Activated CD8-positive, alpha-beta memory T cell treated with anti-CD3 and anti-CD28 coated beads, Interleukin-2, amount 50 U/mL, for 24 hours (primary cell): ENCODE data around the gene ATP6AP2.
"Not testable (repeated sequence)": the region's sequence is repeated elsewhere in the genome, so short reads cannot be mapped to it uniquely, and the experiment has no call there.

Experiments used
- DNase-seq: peaks from one replicate; pipeline ENCODE4 v3.0.0-alpha.2; 2020; ENCODE audit errors: extremely low read depth

The ATP6AP2 gene, protein sequence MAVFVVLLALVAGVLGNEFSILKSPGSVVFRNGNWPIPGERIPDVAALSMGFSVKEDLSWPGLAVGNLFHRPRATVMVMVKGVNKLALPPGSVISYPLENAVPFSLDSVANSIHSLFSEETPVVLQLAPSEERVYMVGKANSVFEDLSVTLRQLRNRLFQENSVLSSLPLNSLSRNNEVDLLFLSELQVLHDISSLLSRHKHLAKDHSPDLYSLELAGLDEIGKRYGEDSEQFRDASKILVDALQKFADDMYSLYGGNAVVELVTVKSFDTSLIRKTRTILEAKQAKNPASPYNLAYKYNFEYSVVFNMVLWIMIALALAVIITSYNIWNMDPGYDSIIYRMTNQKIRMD

DNA sequence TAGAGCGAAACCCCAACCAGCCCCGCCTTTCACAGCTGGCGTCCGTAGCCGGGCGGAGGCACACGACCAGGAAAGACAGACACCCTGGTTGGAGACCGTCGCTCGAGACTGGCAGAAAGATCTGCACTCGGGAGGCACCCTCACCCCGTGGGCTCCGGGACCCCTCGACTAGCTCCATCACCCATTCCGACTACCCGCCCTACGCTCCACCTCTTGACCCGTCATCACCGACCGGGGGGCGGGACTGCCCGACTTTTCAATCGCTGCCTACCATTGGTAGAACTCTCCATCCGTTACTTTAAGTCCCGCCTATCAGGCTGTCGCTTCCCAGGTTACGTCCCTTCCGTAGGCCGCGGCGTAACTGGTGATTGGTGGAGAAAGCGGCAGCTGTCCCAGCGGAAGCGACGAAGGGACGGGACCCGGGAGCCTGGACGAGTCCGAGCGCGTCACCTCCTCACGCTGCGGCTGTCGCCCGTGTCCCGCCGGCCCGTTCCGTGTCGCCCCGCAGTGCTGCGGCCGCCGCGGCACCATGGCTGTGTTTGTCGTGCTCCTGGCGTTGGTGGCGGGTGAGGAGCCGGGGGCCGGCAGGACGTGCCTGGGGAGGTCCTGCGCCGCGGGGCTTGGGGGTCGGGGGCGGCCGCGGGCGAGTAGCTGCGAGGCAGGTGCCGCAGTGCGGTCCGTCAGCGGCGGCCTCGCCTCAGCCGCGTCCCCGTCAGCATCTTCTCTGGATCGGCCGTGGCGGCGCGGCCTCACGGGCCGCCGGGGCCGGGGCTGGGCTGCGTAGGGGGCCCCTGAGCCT, at the start of gene ATP6AP2:
Gene ATP6AP2 (plus strand): TSS at position 434 of the 799 bp plus-strand sequence. CDS start 96 bp downstream, at position 530.
- peak; percentile 75 for DNase-seq

DNA sequence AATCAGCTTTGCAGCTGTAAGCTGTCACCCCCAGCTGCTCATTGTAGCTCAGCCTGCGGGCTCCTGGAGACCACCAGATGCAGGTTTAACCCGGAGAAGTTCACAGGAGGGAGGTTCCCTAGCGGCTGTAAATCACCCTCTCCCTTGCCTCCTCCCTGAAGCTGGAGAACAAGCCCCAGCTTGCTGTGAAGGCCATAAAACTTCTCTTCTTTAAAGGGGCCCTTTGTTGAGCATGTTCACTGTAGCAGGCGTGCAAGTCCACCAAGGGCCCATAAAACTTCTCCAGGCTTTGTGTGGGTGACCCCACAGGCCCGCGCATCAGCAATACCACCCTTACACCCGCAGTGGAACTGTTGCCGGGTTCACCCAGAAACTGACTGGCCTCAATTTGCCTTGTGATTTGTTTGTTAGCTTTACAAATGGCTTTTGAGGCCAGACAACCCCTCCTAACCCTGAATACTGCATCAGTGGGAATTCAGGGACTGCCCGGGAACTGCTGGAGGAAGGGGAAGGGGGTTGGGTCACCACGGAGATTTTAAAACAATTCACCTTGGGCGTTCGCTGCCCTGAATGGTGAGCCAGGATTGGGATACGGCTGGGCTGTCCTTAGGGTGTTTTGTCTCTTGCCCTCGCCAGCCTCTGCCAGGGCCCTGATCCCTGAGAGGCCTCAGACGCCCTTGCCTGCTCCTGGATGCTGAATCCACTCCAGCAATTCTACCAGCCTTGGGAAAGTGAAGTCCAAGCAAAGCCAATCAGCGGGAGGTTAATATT, 49.5 kb upstream of the ATP6AP2 start:
- DNase-seq = no peak

DNA sequence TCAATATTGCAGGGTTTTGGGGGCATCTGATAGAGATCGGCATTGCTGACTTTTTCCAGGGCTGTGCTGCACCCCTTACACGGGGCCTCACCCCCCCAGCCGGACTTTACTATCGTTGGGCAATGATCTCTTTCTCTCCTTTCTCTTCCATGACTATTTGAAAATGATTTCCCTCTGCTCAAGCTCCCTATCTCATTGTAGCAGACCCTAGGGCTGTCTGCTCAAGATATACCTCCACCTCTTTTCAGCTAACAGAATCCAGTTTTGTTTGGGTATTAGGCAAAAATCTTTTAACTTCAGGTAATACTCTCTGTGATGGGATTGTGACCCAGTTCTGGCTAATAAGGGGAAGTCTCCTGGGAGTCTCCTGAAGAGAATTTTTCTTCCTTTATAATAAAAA, 43.5 kb upstream of the ATP6AP2 start:
- no peak for DNase-seq

DNA sequence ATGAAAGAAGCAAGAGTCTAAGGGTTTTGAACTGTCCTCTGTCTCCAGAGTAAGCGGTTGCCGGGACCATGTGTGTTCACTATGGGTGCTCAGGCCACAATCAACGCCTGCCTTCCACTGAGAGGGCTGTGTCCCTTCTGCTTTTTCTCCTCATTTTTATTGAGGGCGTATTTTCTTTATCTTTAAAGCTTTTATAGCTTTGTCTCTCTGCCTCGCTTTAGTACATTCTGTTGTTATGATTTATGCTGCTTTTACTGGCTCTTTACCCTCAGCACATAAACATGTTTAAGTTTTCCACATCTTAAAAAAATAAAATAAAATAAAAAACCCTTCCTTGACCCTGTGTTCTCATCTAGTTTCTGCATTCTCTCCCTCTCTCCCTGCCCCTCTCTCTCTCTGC, 42.4 kb upstream of the ATP6AP2 start:
- DNase-seq = no peak

DNA sequence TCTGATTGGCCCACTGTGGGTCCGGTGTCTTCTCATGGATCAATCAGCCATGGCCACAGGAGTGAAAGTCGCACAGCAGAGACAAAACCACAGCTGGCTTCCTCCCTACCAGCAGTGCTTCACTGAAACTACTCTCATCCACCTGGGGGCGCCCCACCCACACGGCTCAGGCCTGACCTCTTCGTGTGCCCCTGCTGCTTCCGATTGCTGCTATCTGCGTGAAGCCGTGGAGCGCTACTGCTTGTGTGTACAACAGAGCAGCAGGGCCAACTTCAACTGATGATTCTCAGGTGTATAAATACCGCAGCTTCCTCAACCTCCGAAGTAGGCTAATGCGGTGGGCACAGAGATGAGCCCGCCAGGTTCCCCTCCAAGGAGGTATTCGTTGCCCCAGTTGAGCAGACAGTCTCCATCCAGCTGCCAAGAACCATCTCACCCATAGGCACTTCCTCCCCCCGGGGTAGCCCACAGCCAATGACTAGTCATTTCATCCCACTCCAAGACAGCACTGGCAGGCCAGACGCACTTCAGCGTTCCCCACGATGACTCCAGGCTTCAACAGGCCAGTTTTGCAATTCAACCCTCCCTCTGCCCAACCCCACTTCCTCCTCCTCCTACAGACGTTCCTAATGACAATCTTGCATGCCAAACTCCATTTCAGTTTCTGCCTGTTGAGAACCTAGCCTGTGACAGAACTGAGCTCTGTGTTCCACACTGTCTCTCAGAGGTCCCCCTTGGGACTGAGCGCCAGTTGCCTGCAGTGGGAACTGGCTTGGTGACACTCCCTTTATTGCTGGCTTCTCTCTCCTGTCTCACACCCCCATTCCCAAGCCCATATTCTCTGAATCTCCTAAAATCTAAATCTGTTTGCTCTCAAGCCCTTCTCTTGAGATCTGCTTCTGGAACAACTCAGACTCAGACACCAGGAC, 41.3 kb upstream of the ATP6AP2 start:
- peak; percentile 20 for DNase-seq

DNA sequence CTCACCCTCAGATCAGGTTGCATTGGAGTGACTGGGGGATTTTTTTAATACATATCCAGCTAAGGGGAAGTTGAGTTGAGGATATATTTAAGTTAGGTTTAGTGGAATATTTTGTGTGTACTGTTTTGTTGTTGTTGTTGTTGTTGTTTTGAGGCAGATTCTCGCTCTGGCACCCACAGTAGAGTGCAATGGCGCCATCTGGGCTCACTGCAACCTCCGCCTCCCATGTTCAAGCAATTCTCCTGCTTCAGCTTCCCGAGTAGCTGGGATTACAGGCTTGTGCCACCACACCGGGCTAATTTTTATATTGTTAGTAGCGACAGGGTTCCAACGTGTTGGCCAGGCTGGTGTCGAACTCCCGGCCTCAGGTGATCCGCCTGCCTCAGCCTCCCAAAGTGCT, 38.6 kb upstream of the ATP6AP2 start:
- no peak for DNase-seq

DNA sequence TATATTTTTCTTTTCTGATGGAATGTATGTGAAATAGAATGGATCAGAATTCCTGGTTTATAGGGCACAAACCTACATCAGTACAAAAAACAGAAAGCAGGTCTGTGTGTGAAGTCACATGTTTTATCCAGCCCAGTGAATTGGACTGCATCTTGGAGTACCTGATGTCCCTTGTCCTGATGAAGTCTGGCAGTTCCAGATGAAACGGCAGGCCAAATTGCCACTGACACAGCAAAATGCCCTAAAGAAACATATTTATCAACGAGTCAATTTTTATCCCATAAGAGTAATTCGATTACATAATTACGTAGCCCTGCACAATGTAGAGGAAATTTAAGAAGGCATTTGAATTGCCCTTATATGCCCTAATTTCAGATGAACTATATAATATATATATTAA, 37.8 kb upstream of the ATP6AP2 start:
- DNase-seq = no peak

DNA sequence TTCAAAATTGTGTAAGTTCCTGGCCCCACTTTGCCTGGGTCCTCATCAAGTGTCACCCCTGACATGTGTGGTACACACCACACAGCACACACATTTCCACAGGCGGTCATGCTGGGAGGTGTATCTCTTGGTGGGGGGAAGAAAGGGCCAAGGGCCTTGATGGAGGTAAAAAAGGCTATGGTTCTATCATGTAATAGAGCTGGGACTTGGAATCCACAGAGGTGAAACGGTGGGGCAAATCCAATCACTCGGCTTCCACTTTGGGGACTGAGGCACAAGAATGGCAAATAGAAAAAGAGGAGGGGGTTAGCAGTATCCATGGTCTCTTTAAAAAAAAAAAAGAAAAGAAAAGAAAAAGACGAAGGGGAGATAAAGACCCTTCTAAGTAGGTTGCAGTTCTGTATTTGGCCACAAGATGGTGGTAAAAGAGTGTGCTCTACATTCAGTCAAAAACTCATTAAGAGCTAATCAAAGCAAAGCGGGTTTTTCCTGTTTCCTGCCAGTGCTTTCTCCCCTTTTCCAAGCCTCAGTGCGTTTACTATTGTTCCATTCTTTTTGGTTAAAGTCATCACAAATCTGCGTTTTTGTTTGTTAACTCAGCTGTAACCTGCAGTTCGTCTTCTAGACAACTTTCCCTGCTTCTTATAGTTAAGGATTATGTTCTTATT, 37.0 kb upstream of the ATP6AP2 start:
- no peak for DNase-seq

DNA sequence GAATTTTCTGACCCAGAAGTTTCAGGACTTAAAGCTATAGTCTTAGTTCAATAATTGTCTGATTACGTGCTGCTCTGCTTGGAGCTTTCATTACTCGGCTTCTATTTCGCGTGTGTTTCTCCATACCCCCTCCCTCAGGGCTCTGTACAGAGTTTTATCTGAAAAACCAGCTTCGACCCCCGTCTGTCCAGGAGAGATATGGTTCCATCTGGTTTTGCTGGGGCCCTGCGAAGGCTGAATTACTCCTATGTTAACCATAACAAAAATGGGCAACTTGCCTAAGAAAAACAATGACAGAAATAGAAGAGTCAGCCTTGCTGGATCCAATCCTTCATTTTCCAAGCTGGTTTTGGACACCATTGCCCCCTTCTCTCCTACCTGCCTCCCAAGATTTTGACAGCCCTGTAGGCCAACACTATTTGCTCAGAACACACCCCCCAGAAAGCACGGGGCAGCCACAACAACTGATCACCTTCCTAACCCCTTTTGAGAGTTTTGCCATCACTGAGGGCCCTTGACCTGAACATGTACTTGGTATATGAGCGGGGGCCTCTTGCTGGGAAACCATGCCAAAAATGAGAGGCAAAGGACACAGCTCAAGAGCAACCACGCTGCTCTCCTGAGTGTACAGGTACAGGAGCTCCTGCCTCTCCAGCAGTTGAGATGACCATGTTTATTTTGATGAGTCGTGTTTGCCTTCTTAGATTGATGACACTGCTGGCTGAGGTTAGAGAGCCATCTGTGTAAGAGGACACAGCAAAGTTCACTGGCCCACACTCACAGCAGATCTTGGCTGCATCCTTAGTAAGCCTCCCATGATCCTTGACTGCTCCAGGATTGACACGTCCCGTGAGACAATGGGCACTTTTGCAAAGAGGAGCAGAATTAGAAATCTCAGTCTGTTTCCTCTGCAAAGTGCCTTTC, 36.2 kb upstream of the ATP6AP2 start:
- no peak for DNase-seq

DNA sequence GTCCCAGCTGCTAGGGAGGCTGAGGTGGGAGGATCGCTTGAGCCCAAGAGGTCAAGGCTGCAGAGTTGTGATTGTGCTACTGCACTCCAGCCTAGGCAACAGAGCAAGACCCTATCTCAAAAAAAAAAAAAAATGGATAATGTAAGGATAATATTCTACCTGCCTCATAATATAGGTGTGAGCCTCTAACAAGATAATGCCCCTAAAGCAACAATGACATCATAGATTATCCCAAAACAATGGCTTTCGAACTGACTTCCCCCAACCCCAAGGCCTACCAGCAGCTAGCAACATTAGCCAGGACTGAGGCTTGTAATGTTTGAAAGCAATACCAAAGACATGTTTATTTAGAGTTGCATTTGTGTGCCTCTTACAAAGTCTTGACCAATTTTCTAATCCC, 33.9 kb upstream of the ATP6AP2 start:
- no peak for DNase-seq

DNA sequence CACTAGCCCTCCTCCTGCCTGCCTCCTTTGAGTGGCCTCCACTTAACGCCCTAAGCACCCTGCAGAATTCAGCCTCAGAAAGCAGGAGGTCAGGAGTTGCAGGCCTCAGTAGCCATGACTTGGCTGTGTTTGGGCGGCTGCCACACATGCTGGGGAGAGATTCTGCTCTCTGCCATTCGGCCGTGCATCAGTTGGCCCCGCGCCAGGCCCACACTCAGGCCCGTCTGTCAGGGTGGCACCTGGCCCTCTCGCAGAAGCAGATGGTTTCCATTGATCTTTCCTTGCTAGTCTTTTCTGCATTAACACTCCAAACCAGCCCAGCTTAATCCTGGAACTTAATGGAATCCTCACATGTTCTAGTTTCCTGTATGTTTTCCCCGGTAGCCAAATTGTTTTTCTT, 30.7 kb upstream of the ATP6AP2 start:
- no peak for DNase-seq

DNA sequence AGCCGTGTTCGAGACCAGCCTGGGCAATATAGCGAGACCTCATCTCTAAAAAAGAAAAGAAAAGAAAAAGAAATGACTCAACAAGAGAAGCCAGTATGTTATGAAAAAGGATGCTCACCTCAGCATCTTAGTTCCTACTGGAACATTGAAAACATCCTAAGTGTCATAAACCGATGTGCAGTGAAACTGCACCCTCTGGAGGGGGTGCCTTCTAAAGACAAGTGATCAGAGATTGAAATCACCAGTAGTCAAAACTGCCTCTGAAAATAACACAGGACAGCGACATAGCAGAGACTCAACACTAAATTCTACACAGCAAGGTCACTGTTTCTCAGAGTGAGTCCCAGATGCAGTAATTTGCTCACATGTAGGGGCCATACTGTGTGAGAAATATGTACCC, 28.0 kb upstream of the ATP6AP2 start:
- DNase-seq = no peak

DNA sequence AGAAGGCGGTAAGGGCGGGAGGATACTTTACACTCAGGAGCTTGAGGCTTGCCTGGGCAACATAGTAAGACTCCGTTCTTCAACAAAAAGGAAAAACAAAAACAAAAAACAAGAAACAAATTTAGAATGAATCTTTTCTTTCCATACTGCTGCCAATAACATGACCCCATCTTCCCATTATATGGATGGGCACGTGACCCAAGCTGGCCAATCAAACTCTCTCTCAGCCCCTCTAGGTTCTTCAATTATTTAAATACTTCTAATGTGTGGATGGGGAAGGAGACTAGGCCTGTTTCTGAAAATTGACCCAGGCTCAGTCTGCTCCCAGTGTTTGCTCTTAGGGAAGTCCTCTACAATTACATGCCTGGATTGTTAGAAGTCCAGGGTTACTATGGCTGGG, 22.2 kb upstream of the ATP6AP2 start:
- DNase-seq = no peak

DNA sequence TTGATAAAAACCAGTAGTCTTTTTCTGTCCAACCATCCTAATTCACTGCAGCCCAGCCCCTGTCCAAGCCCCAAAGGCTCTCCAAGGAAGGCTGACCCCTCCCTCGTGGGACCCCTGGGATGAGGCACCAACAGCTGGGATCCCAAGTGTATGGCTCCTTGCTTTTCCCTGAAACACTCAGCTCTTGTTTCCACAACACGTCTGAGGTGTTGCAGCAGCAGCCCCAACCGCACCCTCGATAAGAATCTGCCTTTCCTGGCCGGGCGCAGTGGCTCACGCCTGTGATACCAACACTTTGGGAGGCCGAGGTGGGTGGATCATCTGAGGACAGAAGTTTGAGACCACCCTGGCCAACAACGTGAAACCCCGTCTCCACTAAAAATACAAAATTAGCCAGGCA, 17.0 kb upstream of the ATP6AP2 start:
- DNase-seq = no peak

DNA sequence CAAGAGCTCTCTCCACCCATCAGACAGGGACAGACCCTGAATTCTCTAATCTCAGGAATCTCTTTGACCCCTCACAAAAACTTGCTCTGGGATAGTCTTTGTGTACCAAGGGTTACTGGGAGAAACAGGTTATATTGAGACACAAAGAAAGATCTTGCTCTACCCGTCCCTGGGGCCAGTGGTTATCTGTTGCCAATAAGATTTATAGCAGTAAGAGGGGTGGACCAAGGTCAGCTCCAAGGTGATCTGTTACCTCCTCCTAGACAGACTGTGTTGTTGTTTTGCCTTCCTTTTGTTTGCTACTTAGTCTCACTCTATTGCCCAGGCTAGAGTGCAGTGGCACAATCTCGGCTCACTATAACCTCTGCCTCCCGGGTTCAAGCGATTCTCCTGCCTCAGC, 16.3 kb upstream of the ATP6AP2 start:
- no peak for DNase-seq

DNA sequence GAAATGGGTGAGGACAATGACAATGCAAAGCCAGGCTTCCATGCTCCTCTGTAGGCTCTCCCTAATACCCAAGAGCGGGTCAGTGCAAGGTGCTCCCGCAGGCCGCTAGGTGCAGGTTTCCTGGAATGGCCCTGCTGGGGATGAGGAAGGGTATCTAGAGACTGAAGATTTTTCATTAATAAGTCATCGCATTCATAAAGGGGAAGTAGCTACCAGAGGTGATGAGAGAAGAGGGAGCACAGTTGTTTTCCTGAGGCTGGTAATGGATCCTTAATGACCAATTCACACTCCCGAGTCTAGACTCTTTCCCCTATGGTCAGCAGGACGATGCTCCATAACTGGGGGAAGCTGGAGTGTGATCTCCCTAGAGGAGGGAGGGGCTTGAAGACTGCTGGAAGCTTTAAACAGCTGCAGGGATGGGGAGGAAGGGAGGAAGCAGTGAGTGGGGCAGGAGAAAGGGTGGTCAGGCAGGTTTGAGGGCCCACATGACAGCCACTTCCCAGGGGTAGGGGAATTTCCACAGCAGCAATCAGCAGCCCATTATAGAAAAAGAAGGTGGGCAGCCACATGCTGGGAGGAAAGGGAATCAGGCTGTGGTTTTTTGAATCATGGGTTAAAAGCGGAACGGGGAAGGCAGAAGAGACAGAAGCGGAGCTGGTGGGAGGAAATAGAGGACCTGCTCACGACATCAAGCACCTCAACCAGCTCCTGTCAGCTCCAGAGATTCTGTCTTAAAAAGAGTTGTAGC, 10.2 kb upstream of the ATP6AP2 start:
- no peak for DNase-seq

DNA sequence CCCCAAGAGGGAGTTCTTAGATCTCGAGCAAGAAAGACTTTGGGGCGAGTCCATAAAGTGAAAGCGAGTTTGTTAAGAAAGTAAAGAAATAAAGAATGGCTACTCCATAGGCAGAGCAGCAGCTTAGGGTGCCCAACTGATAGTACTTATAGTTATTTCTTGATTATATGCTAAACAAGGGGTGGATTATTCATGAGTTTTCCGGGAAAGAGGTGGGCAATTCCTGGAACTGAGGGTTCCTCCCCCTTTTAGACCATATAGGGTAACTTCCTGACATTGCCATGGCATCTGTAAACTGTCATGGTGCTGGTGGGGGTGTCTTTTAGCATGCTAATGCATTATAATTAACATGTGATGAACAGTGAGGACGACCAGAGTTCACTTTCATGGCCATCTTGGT, 9.6 kb upstream of the ATP6AP2 start:
- not testable (repeated sequence) for DNase-seq

DNA sequence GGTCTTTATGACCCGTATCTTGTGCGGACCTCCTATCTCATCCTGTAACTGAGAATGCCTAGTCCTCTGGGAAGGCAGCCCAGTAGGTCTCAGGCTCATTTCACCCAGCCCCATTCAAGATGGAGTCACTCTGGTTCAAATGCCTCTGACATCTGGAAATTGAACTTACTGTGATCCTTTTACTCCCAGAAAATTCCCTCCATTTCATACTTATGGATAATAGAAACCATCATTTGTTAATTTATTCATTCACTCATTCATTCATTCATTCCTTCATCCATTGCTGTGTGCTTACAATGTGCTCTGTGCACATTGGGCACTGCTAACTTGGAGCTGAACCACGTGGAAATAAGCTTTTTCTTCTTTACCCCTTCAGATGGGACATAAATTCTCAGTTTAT, 9.2 kb upstream of the ATP6AP2 start:
- no peak for DNase-seq

DNA sequence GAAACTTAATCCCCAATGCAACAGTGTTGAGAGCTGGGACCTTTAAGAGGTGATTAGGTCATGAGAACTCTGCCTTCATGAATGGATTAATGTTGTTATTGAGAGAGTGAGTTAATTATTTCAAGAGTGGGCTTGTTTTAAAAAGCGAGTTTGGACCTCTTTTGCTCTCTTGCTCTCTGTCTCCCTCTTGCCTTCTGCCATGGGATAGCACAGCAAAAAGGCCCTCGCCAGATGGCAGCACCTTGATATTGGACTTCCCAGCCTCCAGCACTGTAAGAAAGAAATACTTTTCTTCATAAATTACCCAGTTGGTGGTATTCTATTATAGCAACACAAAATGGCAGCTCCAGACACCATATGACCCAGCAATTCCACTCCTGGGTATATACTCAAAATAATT, 7.0 kb upstream of the ATP6AP2 start:
- no peak for DNase-seq
